Thyroid gland (tissue), 4 donors: ENCODE results near the gene ULK4. TPM values are rescaled to one million over a fixed set of nuclear protein-coding genes. Genes with fewer than 3 reads are reported as not detected.

Experiments used
- DNase-seq, 2 donors: peaks; one replicate each; pipeline ENCODE4 v3.0.0-alpha.2; 2019
- H3K27ac ChIP-seq, 3 donors: fragments of 200-600 bp; sonication (generic); 1 replicate in 2 of 3; 2 replicates in 1 of 3; pipeline ENCODE4 v1.5.1; 2016 to 2019; ENCODE audit warnings: mild to moderate bottlenecking in 1 of 3, moderate library complexity in 1 of 3
- H3K27me3 ChIP-seq: fragments of 200-600 bp; sonication (generic); one replicate; pipeline ENCODE4 v1.5.1; 2019
- H3K36me3 ChIP-seq, 2 donors: fragments of 200-600 bp; sonication (generic); one replicate each; pipeline ENCODE4 v1.5.1; 2016 to 2019
- H3K4me1 ChIP-seq, 2 donors: fragments of 200-600 bp; sonication (generic); one replicate each; pipeline ENCODE4 v1.5.1; 2017 to 2019
- H3K4me3 ChIP-seq, 3 donors: fragments of 200-600 bp; sonication (generic); replicated peaks in 1 of 3; 1 replicate in 2 of 3; 2 replicates in 1 of 3; pipeline ENCODE4 v1.5.1; 2016; ENCODE audit warnings: mild to moderate bottlenecking in 1 of 3
- H3K9me3 ChIP-seq: fragments of 200-600 bp; sonication (generic); one replicate; pipeline ENCODE4 v1.5.1; 2017
- POLR2A ChIP-seq, 2 donors: fragments of 450-650 bp; IDR thresholded peaks; one replicate each; pipeline ENCODE4 v1.6.1; 2017; ENCODE audit warnings: antibody characterized with exemption in 2 of 2, mild to moderate bottlenecking in 2 of 2, moderate library complexity in 1 of 2
- WGBS, 2 donors: methylation state at CpG; one replicate each; pipeline ENCODE4 v1.1.5; 2017; 5-methylcytosine and 5-hydroxymethylcytosine counted together
- intact Hi-C: fragments of 100-400 bp; cut with DNase I; formaldehyde crosslinking; loops from one replicate; pipeline ENCODE4 v1.15.1; 2023
- total RNA-seq, 4 donors: library from RNA; depleted of rRNA; stranded (reverse); fragments of >200 nt; gene quantifications; one replicate each; pipeline ENCODE4 v1.2.3, GENCODE V29; 2016
- TF ChIP-seq, protein P1 (sequence below), 6 experiments: fragments of 200-600 bp in 3 of 6; fragments of 450-650 bp in 3 of 6; sonication (generic) in 3 of 6; IDR thresholded peaks; one replicate each; pipeline ENCODE4 v1.5.1; 2016 to 2019; ENCODE audit warnings: antibody characterized with exemption in 6 of 6, mild to moderate bottlenecking in 2 of 6, inconsistent platforms in 1 of 6, moderate library complexity in 1 of 6

ULK4 gene
- total RNA-seq, 4 donors from 2014 or later = 18.7 to 58.2 (median 43.3) TPM

- Histone ChIP-seq H3K27ac (no peak overlapping the region), H3K9me3 (no peaks in the 10 kb centered on the region), H3K27me3 (no peaks in the 10 kb centered on the region), H3K4me3 (no peak overlapping the region), H3K36me3 (no peaks in the 10 kb centered on the region), H3K4me1 (peaks cover 0 to 7% of the 10 kb centered on the region in 2 donors)
- intact Hi-C loops = no loop called here
- no peak for DNase-seq
- TF ChIP-seq, protein P1, sequence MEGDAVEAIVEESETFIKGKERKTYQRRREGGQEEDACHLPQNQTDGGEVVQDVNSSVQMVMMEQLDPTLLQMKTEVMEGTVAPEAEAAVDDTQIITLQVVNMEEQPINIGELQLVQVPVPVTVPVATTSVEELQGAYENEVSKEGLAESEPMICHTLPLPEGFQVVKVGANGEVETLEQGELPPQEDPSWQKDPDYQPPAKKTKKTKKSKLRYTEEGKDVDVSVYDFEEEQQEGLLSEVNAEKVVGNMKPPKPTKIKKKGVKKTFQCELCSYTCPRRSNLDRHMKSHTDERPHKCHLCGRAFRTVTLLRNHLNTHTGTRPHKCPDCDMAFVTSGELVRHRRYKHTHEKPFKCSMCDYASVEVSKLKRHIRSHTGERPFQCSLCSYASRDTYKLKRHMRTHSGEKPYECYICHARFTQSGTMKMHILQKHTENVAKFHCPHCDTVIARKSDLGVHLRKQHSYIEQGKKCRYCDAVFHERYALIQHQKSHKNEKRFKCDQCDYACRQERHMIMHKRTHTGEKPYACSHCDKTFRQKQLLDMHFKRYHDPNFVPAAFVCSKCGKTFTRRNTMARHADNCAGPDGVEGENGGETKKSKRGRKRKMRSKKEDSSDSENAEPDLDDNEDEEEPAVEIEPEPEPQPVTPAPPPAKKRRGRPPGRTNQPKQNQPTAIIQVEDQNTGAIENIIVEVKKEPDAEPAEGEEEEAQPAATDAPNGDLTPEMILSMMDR (IDR thresholded peaks at IDR 0.05) = no peak
- TF ChIP-seq POLR2A (IDR thresholded peaks at IDR 0.05) = no peak
Observed at GRCh38 chr3:41324156-41324475, 637.8 kb downstream of the ULK4 start.

DNA sequence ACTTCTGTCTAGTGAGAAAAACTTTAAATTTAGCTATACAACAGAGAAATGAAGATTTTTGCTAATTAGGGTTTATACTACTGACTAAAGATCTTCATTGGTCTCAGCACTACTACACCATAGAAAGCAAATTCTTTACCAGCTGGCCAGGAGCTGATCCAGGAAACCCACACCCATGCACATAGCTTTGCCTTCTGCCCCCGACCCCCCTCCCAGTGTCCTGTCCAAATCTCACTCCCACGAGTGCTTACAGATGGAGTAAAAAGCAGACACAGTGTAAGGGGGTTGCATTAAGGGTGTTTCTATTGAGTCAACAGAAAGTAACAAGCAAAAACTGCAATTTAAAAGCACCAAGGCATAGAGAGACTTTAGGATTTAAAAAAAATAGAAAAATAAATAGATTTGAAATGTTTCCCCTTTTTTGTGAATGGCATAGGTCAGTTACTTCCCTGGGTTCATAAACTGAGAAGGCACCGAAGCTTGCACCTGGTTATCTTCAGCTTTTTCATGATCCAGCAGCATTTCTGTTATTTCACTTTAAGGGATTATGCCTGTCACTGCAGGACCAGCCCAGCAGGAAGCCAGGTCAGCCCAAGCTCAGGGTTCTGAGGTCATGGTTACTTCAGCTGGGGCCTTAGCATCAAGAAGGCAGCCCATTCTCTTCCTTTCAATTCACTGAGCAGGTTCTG lies 638.3 kb downstream of the ULK4 start:
- TF ChIP-seq POLR2A (IDR thresholded peaks at IDR 0.05) = no peak
- TF ChIP-seq, protein P1 (IDR thresholded peaks at IDR 0.05) = no peak
- Histone ChIP-seq H3K4me3 (no peak overlapping the region), H3K36me3 (no peaks in the 10 kb centered on the region), H3K4me1 (peaks cover 0 to 7% of the 10 kb centered on the region in 2 donors), H3K9me3 (no peaks in the 10 kb centered on the region), H3K27me3 (no peaks in the 10 kb centered on the region), H3K27ac (no peak overlapping the region)
- intact Hi-C loops = no loop called here
- no peak for DNase-seq
- 38 to 70% methylated on average over 3 of the region's 3 CpGs for whole genome bisulfite sequencing, 2 donors

GRCh38 chr3:41321642-41321980 lies 640.3 kb downstream of the ULK4 start:
- Histone ChIP-seq H3K9me3 (no peaks in the 10 kb centered on the region), H3K36me3 (no peaks in the 10 kb centered on the region), H3K4me1 (peaks cover 4 to 16% of the 10 kb centered on the region in 2 donors), H3K27ac (no peak overlapping the region), H3K4me3 (no peak overlapping the region), H3K27me3 (no peaks in the 10 kb centered on the region)
- 81 to 94% methylated on average over 5 of the region's 5 CpGs for WGBS, 2 donors
- no peak for DNase-seq
- intact Hi-C loops = no loop called here
- TF ChIP-seq POLR2A (IDR thresholded peaks at IDR 0.05) = no peak
- TF ChIP-seq, protein P1 (IDR thresholded peaks at IDR 0.05) = no peak

GRCh38 chr3:41320953-41321641 lies 640.8 kb downstream of the ULK4 start:
- no peak for DNase-seq
- no peaks in the 10 kb centered on the region for H3K27me3 ChIP-seq
- no peak overlapping the region for H3K4me3 ChIP-seq
- H3K36me3 ChIP-seq = no peaks in the 10 kb centered on the region
- H3K27ac ChIP-seq = no peak overlapping the region
- WGBS, 2 donors = 78 to 80% methylated on average over 8 of the region's 8 CpGs
- H3K4me1 ChIP-seq = peaks cover 4 to 14% of the 10 kb centered on the region in 2 donors
- intact Hi-C loops = no loop called here
- no peak for TF ChIP-seq POLR2A (IDR thresholded peaks at IDR 0.05)
- TF ChIP-seq, protein P1 (IDR thresholded peaks at IDR 0.05) = no peak
- no peaks in the 10 kb centered on the region for H3K9me3 ChIP-seq

- 23 to 30% methylated on average over 2 of the region's 2 CpGs for WGBS, 2 donors
- H3K27me3 ChIP-seq = no peaks in the 10 kb centered on the region
Observed at GRCh38 chr3:41318520-41318919, 643.4 kb downstream of the ULK4 start.

More at GRCh38 chr3:41318520-41318919, 643.4 kb downstream of the ULK4 start:
- H3K27ac ChIP-seq = no peak overlapping the region
- DNase-seq = peak; percentile 10 to 19
- TF ChIP-seq, protein P1 (IDR thresholded peaks at IDR 0.05) = no peak
- TF ChIP-seq POLR2A (IDR thresholded peaks at IDR 0.05) = no peak
- H3K36me3 ChIP-seq = no peaks in the 10 kb centered on the region
- no peak overlapping the region for H3K4me3 ChIP-seq
- no peaks in the 10 kb centered on the region for H3K9me3 ChIP-seq
- intact Hi-C loops = no loop called here
- peaks cover 4 to 13% of the 10 kb centered on the region in 2 donors for H3K4me1 ChIP-seq
